GM23338 (cell line): Measurements from ENCODE around the gene CCDC74A. TPM values are rescaled to one million over a fixed set of nuclear protein-coding genes. Genes with fewer than 3 reads are reported as not detected.
"Not testable (repeated sequence)": the region's sequence is repeated elsewhere in the genome, so short reads cannot be mapped to it uniquely, and the experiment has no call there.

Source experiments
- ATAC-seq: fragments of 200-7000 bp; cut with Tn5 transposase; 3 replicates; pipeline ENCODE4 v1.9.1; 2020
- DNase-seq: peaks from one replicate; pipeline ENCODE4 v3.0.0-alpha.2; 2015; ENCODE audit warnings: low spot score
- H2AFZ ChIP-seq: fragments of 200-600 bp; sonication (generic); 2 replicates; pipeline ENCODE4 v1.8.0; 2016; ENCODE audit warnings: antibody characterized with exemption, mild to moderate bottlenecking, moderate library complexity
- H3F3A ChIP-seq: fragments of 200-600 bp; sonication (generic); replicated peaks from 2 replicates; pipeline ENCODE4 v1.8.0; 2017; ENCODE audit warnings: antibody characterized with exemption, mixed run types, low read depth
- H3K27ac ChIP-seq: fragments of 200-600 bp; sonication (generic); 2 replicates; pipeline ENCODE4 v1.6.1; 2016; ENCODE audit warnings: low read depth
- H3K27me3 ChIP-seq: fragments of 200-600 bp; sonication (generic); 2 replicates; pipeline ENCODE4 v1.8.0; 2016; ENCODE audit warnings: mild to moderate bottlenecking, mixed run types, moderate library complexity; ENCODE audit not compliant: insufficient read depth
- H3K36me3 ChIP-seq: fragments of 200-600 bp; sonication (generic); 2 replicates; pipeline ENCODE4 v1.8.0; 2016; ENCODE audit warnings: mild to moderate bottlenecking; ENCODE audit not compliant: insufficient read depth
- H3K4me1 ChIP-seq: fragments of 200-600 bp; sonication (generic); 2 replicates; pipeline ENCODE4 v1.8.0; 2016; ENCODE audit warnings: mild to moderate bottlenecking, moderate library complexity; ENCODE audit not compliant: insufficient read depth
- H3K4me2 ChIP-seq: fragments of 200-600 bp; sonication (generic); 2 replicates; pipeline ENCODE4 v1.7.1; 2017; ENCODE audit warnings: mixed run types
- H3K4me3 ChIP-seq: fragments of 200-600 bp; sonication (generic); 2 replicates; pipeline ENCODE4 v1.6.1; 2016; ENCODE audit warnings: mixed run types
- H3K79me2 ChIP-seq: fragments of 200-600 bp; sonication (generic); replicated peaks from 2 replicates; pipeline ENCODE4 v1.8.0; 2017; ENCODE audit warnings: mild to moderate bottlenecking; ENCODE audit not compliant: insufficient read depth
- H3K9me2 ChIP-seq: fragments of 200-600 bp; sonication (generic); 2 replicates; pipeline ENCODE4 v1.8.0; 2017; ENCODE audit not compliant: insufficient read depth
- H4K20me1 ChIP-seq: fragments of 200-600 bp; sonication (generic); replicated peaks from 2 replicates; pipeline ENCODE4 v1.8.0; 2017; ENCODE audit warnings: mild to moderate bottlenecking; ENCODE audit not compliant: insufficient read depth
- H3K27ac Mint-ChIP-seq: 2 replicates; pipeline ENCODE4 v1.8.0; 2020; ENCODE audit warnings: inconsistent platforms, mild to moderate bottlenecking, moderate library complexity, mixed read lengths
- H3K27me3 Mint-ChIP-seq: 3 replicates; pipeline ENCODE4 v1.8.0; 2022; ENCODE audit warnings: low read depth, mild to moderate bottlenecking, moderate library complexity, mixed read lengths, inconsistent platforms; ENCODE audit not compliant: insufficient read depth, poor library complexity
- H3K36me3 Mint-ChIP-seq: 3 replicates; pipeline ENCODE4 v1.8.0; 2021; ENCODE audit warnings: low read depth, mild to moderate bottlenecking, inconsistent platforms, moderate library complexity, mixed read lengths
- H3K4me1 Mint-ChIP-seq: 3 replicates; pipeline ENCODE4 v1.8.0; 2020; ENCODE audit warnings: mild to moderate bottlenecking, inconsistent platforms, mixed read lengths
- H3K4me3 Mint-ChIP-seq: 3 replicates; pipeline ENCODE4 v1.8.0; 2021; ENCODE audit warnings: moderate library complexity, mild to moderate bottlenecking, inconsistent platforms, mixed read lengths
- H3K9me3 Mint-ChIP-seq: 3 replicates; pipeline ENCODE4 v1.8.0; 2020; ENCODE audit warnings: moderate library complexity, mild to moderate bottlenecking, inconsistent platforms, mixed read lengths
- CTCF ChIP-seq, 2 experiments: fragments of 200-600 bp in 1 of 2; sonication (generic) in 1 of 2; conservative IDR thresholded peaks; 2 replicates each; pipeline versions ENCODE4 v1.5.1 to v1.6.1; 2016 to 2017; ENCODE audit warnings: antibody characterized with exemption in 2 of 2, low read depth in 2 of 2, mild to moderate bottlenecking in 2 of 2, moderate library complexity in 1 of 2
- ETS1 ChIP-seq: IDR thresholded peaks from 2 replicates; pipeline ENCODE4 v1.6.1; 2016; ENCODE audit warnings: antibody characterized with exemption
- NANOG ChIP-seq: IDR thresholded peaks from 2 replicates; pipeline ENCODE4 v1.6.1; 2016; ENCODE audit warnings: antibody characterized with exemption, borderline replicate concordance
- POLR2AphosphoS5 ChIP-seq: IDR thresholded peaks from 2 replicates; pipeline ENCODE4 v1.6.1; 2016; ENCODE audit warnings: antibody characterized with exemption, low read depth
- REST ChIP-seq: IDR thresholded peaks from one replicate; pipeline ENCODE4 v1.6.1; 2018; ENCODE audit warnings: antibody characterized with exemption; ENCODE audit not compliant: unreplicated experiment
- polyA plus RNA-seq: library from polyadenylated mRNA; unstranded; fragments of >200 nt; fragmentation: Nextera tagmentation; extraction: Ambion mirVana; gene quantifications from 2 replicates; pipeline ENCODE4 v1.2.1, GENCODE V29; 2016
- total RNA-seq: library from RNA; depleted of rRNA; stranded (reverse); fragments of >200 nt; shearing (Covaris generic); gene quantifications from 2 replicates; pipeline ENCODE4 v1.2.3, GENCODE V29; 2014

CCDC74A gene
- total and polyA plus RNA-seq, 2 experiments from 2014 or later, result 16.5 to 47.8 TPM

GRCh38 chr2:131542438-131543384, 15.0 kb downstream of the CCDC74A start:
- ATAC-seq (no peak), DNase-seq (no peak)
- Mint-ChIP-seq H3K36me3 (no peaks in the 10 kb centered on the region), H3K4me1 (no peaks in the 10 kb centered on the region; the same call in 2 of the 3 replicates), H3K4me3 (no peak overlapping the region), H3K9me3 (no peaks in the 10 kb centered on the region), H3K27me3 (peaks cover 7% of the 10 kb centered on the region), H3K27ac (no peak overlapping the region)
- Histone ChIP-seq H3K36me3 (no peaks in the 10 kb centered on the region), H3K79me2 (no peaks in the 10 kb centered on the region), H3K4me3 (no peak overlapping the region), H3K4me2 (no peak overlapping the region), H2AFZ (no peak overlapping the region; the same call in 1 of the 2 replicates), H3K27me3 (no peaks in the 10 kb centered on the region), H3F3A (no peaks in the 10 kb centered on the region), H3K4me1 (no peaks in the 10 kb centered on the region), H3K27ac (no peak overlapping the region), H4K20me1 (no peaks in the 10 kb centered on the region), H3K9me2 (no peaks in the 10 kb centered on the region)
- TF ChIP-seq POLR2AphosphoS5, result no peak
- no peak for TF ChIP-seq CTCF (conservative IDR thresholded peaks at IDR 0.05; ENCODE audit: low read depth in 2 of 2)

GRCh38 chr2:131543385-131543891, 15.8 kb downstream of the CCDC74A start:
- DNase-seq (no peak), ATAC-seq (no peak)
- H3K27ac Mint-ChIP-seq, result no peak overlapping the region
- Histone ChIP-seq H3K27ac (no peak overlapping the region), H3K9me2 (no peaks in the 10 kb centered on the region), H3F3A (no peaks in the 10 kb centered on the region), H3K79me2 (no peaks in the 10 kb centered on the region), H3K4me1 (no peaks in the 10 kb centered on the region), H3K36me3 (no peaks in the 10 kb centered on the region), H3K4me2 (no peak overlapping the region), H3K27me3 (no peaks in the 10 kb centered on the region), H4K20me1 (no peaks in the 10 kb centered on the region), H3K4me3 (no peak overlapping the region), H2AFZ (no peak overlapping the region)
- no peak for TF ChIP-seq CTCF (conservative IDR thresholded peaks at IDR 0.05; ENCODE audit: low read depth in 2 of 2)
- no peak for TF ChIP-seq REST
- no peak for TF ChIP-seq ETS1
- no peak for TF ChIP-seq NANOG
- H3K9me3 Mint-ChIP-seq, result peaks cover 4% of the 10 kb centered on the region; the same call in 2 of the 3 replicates
- H3K4me3 Mint-ChIP-seq, result no peak overlapping the region
- no peaks in the 10 kb centered on the region for H3K36me3 Mint-ChIP-seq
- peaks cover 7% of the 10 kb centered on the region for H3K27me3 Mint-ChIP-seq
- no peaks in the 10 kb centered on the region; the same call in 2 of the 3 replicates for H3K4me1 Mint-ChIP-seq

GRCh38 chr2:131544006-131544812, 16.5 kb downstream of the CCDC74A start:
- not testable (repeated sequence) for H3K27me3 ChIP-seq, H3K4me1 ChIP-seq, DNase-seq, H2AFZ ChIP-seq, H3K79me2 ChIP-seq, H4K20me1 ChIP-seq, H3K9me2 ChIP-seq, H3K27me3 Mint-ChIP-seq, H3K27ac Mint-ChIP-seq, H3K4me3 ChIP-seq, H3K4me3 Mint-ChIP-seq, H3K27ac ChIP-seq, ATAC-seq, H3K4me1 Mint-ChIP-seq, H3K36me3 Mint-ChIP-seq, H3K36me3 ChIP-seq, H3F3A ChIP-seq, H3K9me3 Mint-ChIP-seq, H3K4me2 ChIP-seq
